ENCODE results near the gene RSPO3. TPM values are rescaled to one million over a fixed set of nuclear protein-coding genes. Genes with fewer than 3 reads are reported as not detected.

The RSPO3 gene
- total RNA-seq, 1 experiment from 2014 or later, result 0.11 TPM

DNA sequence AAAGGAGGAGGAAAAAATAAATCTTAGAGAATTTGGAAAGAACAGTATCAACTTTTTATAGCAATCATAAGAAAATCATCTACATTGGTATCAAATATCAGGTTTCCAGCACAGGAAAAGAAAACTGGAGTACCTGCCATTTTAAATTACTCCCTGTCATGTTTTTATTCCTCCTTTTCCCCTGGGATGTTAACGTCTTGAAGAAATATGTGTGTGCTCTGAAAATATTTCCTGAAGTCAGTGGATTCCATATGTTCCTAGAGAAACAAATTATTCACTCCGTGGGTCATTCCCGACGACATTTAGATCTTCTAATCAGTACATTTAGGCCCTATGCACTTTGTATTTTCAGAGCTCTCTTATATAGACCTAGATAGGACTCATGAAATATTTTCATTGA is 42.0 kb upstream of the RSPO3 start:
- Mint-ChIP-seq H3K27ac (ENCODE audit: unreplicated experiment) (no peak overlapping the region), H3K4me1 (ENCODE audit: low read depth, unreplicated experiment) (no peaks in the 10 kb centered on the region), H3K4me3 (ENCODE audit: unreplicated experiment) (no peak overlapping the region), H3K9me3 (ENCODE audit: unreplicated experiment) (peaks cover 23% of the 10 kb centered on the region), H3K36me3 (ENCODE audit: insufficient read depth, unreplicated experiment) (no peaks in the 10 kb centered on the region), H3K27me3 (ENCODE audit: insufficient read depth, unreplicated experiment) (no peaks in the 10 kb centered on the region)
- no peaks in the 10 kb centered on the region for H3K4me1 ChIP-seq
- no peak for TF ChIP-seq CTCF (IDR thresholded peaks at IDR 0.05; ENCODE audit: insufficient read depth in 1 of 2, low read depth in 1 of 2, low read length in 1 of 2, severe bottlenecking in 1 of 2, unreplicated experiment in 1 of 2)
- H3K4me3 ChIP-seq (ENCODE audit: low read depth, low read length), result no peak overlapping the region
- intact Hi-C loops (cut with micrococcal nuclease; ENCODE audit: unreplicated experiment), result no loop called here
- ChIA-PET POLR2A (no interaction called here), CTCF (no interaction called here)
- DNase-seq, result no peak
- no peaks in the 10 kb centered on the region for H3K9me3 ChIP-seq
- H3K27me3 ChIP-seq (replicated peaks; ENCODE audit: control insufficient read depth, insufficient read depth, low read length), result no peaks in the 10 kb centered on the region
- H3K36me3 ChIP-seq (ENCODE audit: control insufficient read depth, insufficient read depth, low read length), result no peaks in the 10 kb centered on the region
- no TSS peak for BruUV-seq (replicated peaks)

- Mint-ChIP-seq H3K4me1 (ENCODE audit: low read depth, unreplicated experiment) (peaks cover 8% of the 10 kb centered on the region), H3K27me3 (ENCODE audit: insufficient read depth, unreplicated experiment) (no peaks in the 10 kb centered on the region), H3K9me3 (ENCODE audit: unreplicated experiment) (peaks cover 23% of the 10 kb centered on the region), H3K4me3 (ENCODE audit: unreplicated experiment) (no peak overlapping the region), H3K36me3 (ENCODE audit: insufficient read depth, unreplicated experiment) (no peaks in the 10 kb centered on the region), H3K27ac (ENCODE audit: unreplicated experiment) (no peak overlapping the region)
- Histone ChIP-seq H3K9me3 (no peaks in the 10 kb centered on the region), H3K4me1 (peaks cover 7% of the 10 kb centered on the region; the same call in 1 of the 2 replicates), H3K4me3 (ENCODE audit: low read depth, low read length) (no peak overlapping the region), H3K36me3 (ENCODE audit: control insufficient read depth, insufficient read depth, low read length) (no peaks in the 10 kb centered on the region), H3K27me3 (replicated peaks; ENCODE audit: control insufficient read depth, insufficient read depth, low read length) (no peaks in the 10 kb centered on the region)
- DNase-seq, result no peak
- no peak for TF ChIP-seq CTCF (IDR thresholded peaks at IDR 0.05; ENCODE audit: insufficient read depth in 1 of 2, low read depth in 1 of 2, low read length in 1 of 2, severe bottlenecking in 1 of 2, unreplicated experiment in 1 of 2)
- CTCF ChIA-PET, result no interaction called here
- intact Hi-C loops (cut with micrococcal nuclease; ENCODE audit: unreplicated experiment), result no loop called here
- POLR2A ChIA-PET, result no interaction called here
- no TSS peak for BruUV-seq (replicated peaks)
Observed at GRCh38 chr6:127077886-127078285, 40.6 kb upstream of the RSPO3 start.

GRCh38 chr6:127078669-127079068 is 39.8 kb upstream of the RSPO3 start:
- intact Hi-C loops (cut with micrococcal nuclease; ENCODE audit: unreplicated experiment), result no loop called here
- Mint-ChIP-seq H3K4me3 (ENCODE audit: unreplicated experiment) (no peak overlapping the region), H3K27me3 (ENCODE audit: insufficient read depth, unreplicated experiment) (no peaks in the 10 kb centered on the region), H3K4me1 (ENCODE audit: low read depth, unreplicated experiment) (peaks cover 15% of the 10 kb centered on the region), H3K9me3 (ENCODE audit: unreplicated experiment) (peaks cover 23% of the 10 kb centered on the region), H3K36me3 (ENCODE audit: insufficient read depth, unreplicated experiment) (no peaks in the 10 kb centered on the region), H3K27ac (ENCODE audit: unreplicated experiment) (peak overlapping the region; percentile 63)
- no peak for DNase-seq
- Histone ChIP-seq H3K4me3 (ENCODE audit: low read depth, low read length) (no peak overlapping the region), H3K36me3 (ENCODE audit: control insufficient read depth, insufficient read depth, low read length) (no peaks in the 10 kb centered on the region), H3K27me3 (replicated peaks; ENCODE audit: control insufficient read depth, insufficient read depth, low read length) (no peaks in the 10 kb centered on the region), H3K9me3 (no peaks in the 10 kb centered on the region), H3K4me1 (peaks cover 11% of the 10 kb centered on the region)
- no TSS peak for BruUV-seq (replicated peaks)
- CTCF ChIA-PET, result no interaction called here
- no peak for TF ChIP-seq CTCF (IDR thresholded peaks at IDR 0.05; ENCODE audit: insufficient read depth in 1 of 2, low read depth in 1 of 2, low read length in 1 of 2, severe bottlenecking in 1 of 2, unreplicated experiment in 1 of 2)
- POLR2A ChIA-PET, result no interaction called here
